IMR-90 (cell line): ENCODE data around the gene EBF3.

Source experiments
- CEBPB ChIP-seq: IDR thresholded peaks from 2 replicates; pipeline ENCODE4 v1.6.1; 2012; ENCODE audit warnings: low read depth, low read length, improper control_type of control experiment
- MAFK ChIP-seq: IDR thresholded peaks from 2 replicates; pipeline ENCODE4 v1.6.1; 2012; ENCODE audit warnings: low read depth, low read length, improper control_type of control experiment
- POLR2A ChIP-seq: IDR thresholded peaks from 2 replicates; pipeline ENCODE4 v1.6.1; 2012; ENCODE audit warnings: mild to moderate bottlenecking, low read depth, low read length
- RAD21 ChIP-seq: IDR thresholded peaks from 2 replicates; pipeline ENCODE4 v1.6.1; 2012; ENCODE audit warnings: low read length, improper control_type of control experiment
- RCOR1 ChIP-seq: IDR thresholded peaks from 2 replicates; pipeline ENCODE4 v1.6.1; 2012; ENCODE audit warnings: mild to moderate bottlenecking, low read length, improper control_type of control experiment; ENCODE audit not compliant: insufficient replicate concordance
- RFX5 ChIP-seq: IDR thresholded peaks from 2 replicates; pipeline ENCODE4 v1.8.0; 2012; ENCODE audit warnings: low read depth, mild to moderate bottlenecking, low read length, moderate library complexity
- SMC3 ChIP-seq: fragments of 150-350 bp; IDR thresholded peaks from 2 replicates; pipeline ENCODE4 v1.6.1; 2016; ENCODE audit warnings: low read depth, mild to moderate bottlenecking, antibody characterized with exemption, low read length, moderate library complexity
- TF ChIP-seq, protein P1 (sequence below): conservative IDR thresholded peaks from 2 replicates; pipeline ENCODE4 v1.5.1; 2012; ENCODE audit warnings: mild to moderate bottlenecking, low read depth, low read length, improper control_type of control experiment
- TF ChIP-seq, protein P2 (sequence below): fragments of 150-350 bp; IDR thresholded peaks from 2 replicates; pipeline ENCODE4 v1.6.1; 2017; ENCODE audit warnings: mild to moderate bottlenecking, antibody characterized with exemption, low read length, low read depth

DNA sequence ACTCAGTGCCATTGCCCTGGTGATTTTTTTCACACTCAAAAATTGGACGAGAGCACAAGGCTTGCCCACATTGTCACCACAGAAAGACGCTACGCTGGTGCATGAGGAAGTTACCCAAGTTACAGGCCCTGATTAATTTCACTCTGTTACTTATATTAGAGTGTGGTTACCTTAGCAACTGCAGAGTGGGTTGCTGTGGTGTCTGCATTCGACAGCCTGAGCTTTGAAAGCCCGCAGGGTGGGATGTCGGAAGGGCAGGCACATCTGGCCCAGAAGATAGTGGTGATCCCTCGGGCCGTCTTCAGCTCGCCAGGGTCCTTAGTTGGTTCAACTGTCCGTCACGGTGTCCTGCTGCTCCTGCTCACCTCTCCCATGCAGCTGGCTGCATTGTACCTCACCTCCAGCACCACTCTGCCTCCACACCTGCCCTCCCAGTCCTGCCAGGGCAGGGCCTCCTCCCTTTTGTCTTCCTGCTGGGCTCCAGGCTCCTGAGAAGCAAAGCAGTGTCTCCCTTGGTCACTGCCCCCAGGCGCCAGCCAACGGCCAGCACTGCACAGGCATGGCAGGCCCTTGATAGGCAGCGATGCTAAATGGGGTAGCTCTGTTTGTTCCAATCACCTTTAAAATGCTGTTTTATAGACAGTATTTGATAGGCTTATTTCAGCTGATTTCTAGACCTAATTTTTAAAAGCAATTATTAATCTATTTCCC, 167.2 kb downstream of the EBF3 start:
- TF ChIP-seq POLR2A (no peak), CEBPB (no peak), RAD21 (no peak), SMC3 (no peak), RCOR1 (no peak), RFX5 (no peak), MAFK (no peak)
- TF ChIP-seq, protein P1, sequence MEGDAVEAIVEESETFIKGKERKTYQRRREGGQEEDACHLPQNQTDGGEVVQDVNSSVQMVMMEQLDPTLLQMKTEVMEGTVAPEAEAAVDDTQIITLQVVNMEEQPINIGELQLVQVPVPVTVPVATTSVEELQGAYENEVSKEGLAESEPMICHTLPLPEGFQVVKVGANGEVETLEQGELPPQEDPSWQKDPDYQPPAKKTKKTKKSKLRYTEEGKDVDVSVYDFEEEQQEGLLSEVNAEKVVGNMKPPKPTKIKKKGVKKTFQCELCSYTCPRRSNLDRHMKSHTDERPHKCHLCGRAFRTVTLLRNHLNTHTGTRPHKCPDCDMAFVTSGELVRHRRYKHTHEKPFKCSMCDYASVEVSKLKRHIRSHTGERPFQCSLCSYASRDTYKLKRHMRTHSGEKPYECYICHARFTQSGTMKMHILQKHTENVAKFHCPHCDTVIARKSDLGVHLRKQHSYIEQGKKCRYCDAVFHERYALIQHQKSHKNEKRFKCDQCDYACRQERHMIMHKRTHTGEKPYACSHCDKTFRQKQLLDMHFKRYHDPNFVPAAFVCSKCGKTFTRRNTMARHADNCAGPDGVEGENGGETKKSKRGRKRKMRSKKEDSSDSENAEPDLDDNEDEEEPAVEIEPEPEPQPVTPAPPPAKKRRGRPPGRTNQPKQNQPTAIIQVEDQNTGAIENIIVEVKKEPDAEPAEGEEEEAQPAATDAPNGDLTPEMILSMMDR: no peak
- TF ChIP-seq, protein P2, sequence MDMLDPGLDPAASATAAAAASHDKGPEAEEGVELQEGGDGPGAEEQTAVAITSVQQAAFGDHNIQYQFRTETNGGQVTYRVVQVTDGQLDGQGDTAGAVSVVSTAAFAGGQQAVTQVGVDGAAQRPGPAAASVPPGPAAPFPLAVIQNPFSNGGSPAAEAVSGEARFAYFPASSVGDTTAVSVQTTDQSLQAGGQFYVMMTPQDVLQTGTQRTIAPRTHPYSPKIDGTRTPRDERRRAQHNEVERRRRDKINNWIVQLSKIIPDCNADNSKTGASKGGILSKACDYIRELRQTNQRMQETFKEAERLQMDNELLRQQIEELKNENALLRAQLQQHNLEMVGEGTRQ: no peak
